Fibroblast of skin of abdomen (primary cell): ENCODE results near the gene SFMBT2.
"Not testable (repeated sequence)": the region's sequence is repeated elsewhere in the genome, so short reads cannot be mapped to it uniquely, and the experiment has no call there.

Experiments used
- DNase-seq: peaks from one replicate; pipeline ENCODE4 v3.0.0-alpha.2; 2013

The SFMBT2 gene

DNA sequence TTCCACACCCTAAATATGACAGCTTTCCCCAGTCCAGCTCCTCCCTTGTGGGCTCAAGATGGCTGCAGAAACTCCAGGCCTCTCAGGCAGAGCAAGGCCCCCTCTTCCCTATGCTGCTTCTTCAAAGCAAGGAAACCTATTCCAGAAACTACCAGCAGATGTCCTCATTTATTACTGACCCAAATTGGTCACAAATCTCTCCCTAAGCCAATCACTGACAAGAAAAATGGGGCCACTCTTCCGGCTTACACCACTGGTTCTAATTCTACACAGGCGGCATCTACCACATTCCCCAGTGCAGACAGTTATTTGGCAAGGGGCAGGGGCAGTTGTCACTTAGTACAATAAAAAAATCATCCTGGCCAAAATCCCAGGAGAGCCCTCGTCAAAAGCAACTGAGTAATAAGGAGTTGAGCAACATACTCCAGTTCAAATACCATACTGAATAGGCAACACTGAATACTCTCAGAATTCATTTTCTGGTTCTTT, 150.4 kb downstream of the SFMBT2 start:
- peak; percentile 98 for DNase-seq

DNA sequence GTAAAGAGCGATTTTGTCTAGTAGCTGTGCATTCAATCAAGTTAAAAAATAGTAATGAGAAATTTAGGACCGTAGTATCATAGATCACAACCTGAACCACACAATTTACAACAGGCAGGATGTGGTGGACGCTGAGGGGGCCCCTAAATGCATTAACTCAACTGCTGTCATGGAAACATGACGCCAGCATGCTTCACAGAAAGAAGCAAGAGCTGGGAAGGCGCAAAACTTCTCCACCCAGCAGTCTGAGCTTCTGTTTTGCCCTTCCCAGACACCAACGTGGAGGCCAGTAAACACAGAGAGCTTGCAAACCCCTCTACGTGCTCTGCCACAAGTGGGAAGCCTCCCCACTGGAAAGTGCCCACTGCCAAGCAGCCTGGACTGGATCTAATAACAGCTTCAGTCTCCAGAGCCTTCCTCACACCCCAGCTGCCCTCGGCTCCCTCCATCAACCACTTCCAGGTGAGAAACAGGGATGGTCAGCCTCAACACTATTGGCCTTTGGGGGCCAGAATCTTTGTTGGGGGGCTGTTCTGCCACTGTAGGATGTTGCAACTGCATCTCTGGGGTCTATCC, 151.8 kb downstream of the SFMBT2 start:
- peak; percentile 32 for DNase-seq

DNA sequence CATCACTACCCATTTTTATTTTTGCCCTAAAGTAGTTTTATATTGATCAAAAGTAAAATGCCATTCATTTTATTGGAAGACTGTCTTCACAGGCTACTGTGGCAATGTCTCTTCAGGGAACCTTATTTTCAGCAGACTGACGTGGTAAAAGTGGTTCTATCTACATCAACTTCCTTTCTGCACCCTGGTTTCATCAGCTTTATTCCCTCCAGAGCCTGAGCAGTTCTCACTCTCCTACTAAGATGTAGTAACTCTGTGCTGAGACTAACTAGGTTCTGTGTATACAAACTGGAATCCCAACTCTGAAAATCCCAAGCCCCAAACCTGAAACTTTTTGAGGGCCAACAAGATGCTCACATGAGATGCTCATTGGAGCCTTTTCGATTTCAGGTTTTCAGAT, 155.3 kb downstream of the SFMBT2 start:
- no peak for DNase-seq

DNA sequence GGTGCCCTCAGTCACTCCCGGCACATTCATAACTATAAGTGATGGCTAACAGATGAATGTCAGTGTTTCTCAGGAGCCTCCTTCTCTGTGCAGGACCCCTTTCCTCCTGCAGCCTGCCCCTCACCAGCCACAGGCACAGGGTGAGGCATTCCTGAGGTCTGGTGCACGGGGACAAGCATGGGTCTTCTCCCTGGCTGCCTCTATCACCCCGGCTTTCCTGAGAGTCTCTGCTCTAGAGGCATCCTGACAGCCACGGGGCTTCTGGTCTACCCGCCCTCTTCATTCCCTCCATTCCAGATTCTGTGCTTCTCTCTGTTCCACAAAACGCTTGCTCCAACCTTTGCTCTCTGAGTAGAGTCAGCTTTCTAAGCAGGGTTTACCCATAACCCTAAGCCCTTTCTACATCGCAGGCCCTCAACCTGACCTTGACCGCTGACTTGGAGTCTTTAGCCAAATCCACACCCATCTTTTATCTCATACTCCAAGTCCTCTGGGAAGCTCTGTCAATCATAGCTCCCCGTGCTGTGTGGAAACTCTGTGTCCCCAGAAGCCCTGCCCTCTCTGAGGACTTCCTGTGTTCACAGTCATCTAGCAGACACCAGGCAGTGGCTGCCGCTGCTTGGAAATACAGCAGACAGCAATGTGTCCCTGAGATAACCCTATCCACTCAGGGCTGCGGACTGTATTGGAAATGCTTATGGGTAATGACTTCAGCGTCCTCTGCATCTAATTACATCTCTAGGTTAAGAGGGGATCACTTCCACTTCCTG, 159.0 kb downstream of the SFMBT2 start:
- DNase-seq: no peak

DNA sequence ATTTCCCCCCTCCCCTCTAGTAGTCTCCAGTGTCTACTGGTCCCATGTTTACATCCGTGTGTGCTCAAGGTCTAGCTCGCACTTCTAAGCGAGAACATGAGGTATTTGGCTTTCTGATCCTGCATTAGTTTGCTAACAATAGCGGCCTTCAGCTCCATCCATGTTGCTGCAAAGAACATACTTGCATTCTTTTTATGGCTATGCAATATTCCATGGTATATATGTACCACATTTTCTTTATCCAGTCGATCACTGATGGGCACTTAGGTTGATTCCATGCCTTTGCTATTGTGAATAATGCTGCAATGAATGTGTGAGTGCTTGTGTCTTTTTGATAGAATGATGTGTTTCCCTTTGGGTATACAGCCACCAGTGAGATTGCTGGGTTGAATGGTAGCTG, 160.6 kb downstream of the SFMBT2 start:
- no peak for DNase-seq

DNA sequence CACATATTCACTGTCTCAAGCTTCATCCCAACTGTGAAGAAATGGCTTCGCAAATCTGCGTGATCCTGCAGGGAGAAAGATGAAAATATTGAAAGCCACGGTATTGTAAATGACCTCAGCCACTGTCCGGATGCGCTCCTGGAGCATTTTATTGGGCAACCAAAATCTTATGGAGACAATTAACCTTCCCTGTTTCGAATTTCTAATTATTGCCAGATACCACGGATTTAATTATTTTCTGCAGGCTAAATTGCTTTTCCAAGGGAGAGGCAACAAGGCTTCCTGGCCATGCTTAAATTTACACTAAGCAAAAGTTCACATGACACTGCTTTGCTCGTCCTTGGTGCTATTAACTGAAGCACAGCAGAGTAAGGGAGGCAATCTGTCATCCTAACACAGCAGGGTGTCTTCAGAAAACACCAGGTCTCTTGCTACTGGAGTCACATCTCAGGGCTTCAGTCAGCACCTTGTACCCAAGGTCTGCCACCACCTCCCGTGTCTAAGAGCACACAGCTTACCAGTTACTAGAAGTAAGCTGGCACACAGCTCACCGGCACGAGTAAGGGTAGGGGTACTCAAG, 162.2 kb downstream of the SFMBT2 start:
- DNase-seq: no peak

DNA sequence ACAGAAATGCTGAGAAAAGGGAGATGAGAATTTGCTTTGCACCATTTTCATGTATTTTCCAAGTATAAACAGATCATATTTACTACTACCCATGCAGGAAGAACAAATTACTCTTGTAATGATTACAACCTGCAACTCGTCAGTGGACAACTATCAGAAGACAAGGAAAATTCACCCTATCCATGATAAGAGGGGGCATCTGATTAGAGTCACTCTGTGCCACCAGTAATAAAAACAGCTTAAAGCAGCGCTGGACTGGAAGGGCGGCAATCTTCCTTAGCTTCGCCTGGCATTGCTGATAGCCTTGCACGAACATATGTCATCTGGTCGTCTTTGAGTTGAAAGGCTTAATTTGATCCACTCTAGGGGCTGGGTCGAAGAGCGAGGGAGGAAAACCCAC, 162.7 kb downstream of the SFMBT2 start:
- DNase-seq: no peak

DNA sequence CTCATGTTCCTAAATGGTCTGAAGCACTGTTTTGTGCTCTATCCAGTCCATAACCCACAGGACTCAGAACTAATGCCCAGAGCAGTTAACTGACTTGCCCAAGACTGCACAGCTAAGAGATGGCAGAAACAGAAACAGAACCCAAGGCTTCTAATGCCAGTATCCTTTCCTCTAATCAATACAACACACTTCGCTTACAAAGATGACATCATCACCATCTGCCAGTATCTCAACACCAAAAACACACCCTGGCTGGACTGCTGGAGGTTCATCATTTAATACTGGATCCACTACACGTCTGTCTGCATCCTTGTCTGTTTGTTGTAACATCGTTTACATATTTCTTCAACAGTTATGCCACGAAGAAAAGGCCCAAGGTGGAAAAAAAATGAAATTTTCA, 165.3 kb downstream of the SFMBT2 start:
- no peak for DNase-seq

DNA sequence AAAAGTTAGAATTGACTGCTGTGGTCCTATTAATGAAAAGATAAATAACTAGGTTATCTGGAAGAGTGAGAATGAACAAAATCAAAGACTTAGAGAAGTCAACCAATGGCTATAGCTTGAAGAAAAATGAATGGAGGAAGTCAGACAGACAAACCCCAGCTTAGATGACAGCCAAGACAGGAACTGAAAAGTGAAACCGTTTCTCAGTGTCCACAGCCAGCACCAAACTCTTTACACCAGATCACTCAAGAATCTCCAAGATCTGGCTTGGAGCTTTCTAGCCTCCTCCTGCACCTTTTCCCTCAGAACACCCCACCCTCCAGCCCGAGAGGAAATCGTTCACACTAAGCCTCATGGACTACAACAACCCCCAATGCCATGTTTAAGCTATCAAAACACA, 167.0 kb downstream of the SFMBT2 start:
- no peak for DNase-seq

DNA sequence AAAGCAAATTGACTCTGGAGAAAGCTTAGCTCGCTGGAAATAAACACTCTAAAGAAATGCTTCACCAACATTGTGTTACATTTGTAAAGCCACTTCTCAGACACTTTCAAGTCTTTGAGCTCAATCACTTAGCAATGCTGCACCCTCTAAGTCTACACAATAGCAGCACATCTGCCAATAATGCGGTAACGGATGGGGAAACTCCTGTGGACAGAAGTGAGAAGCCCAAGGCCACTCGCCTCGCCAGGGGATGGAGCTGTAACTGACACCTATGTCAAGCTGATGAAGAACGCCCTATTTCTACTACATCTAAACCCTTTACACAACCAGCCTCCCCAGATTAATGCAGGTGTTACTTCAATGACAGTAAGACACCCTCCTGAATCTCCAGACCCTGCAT, 167.7 kb downstream of the SFMBT2 start:
- DNase-seq: no peak

DNA sequence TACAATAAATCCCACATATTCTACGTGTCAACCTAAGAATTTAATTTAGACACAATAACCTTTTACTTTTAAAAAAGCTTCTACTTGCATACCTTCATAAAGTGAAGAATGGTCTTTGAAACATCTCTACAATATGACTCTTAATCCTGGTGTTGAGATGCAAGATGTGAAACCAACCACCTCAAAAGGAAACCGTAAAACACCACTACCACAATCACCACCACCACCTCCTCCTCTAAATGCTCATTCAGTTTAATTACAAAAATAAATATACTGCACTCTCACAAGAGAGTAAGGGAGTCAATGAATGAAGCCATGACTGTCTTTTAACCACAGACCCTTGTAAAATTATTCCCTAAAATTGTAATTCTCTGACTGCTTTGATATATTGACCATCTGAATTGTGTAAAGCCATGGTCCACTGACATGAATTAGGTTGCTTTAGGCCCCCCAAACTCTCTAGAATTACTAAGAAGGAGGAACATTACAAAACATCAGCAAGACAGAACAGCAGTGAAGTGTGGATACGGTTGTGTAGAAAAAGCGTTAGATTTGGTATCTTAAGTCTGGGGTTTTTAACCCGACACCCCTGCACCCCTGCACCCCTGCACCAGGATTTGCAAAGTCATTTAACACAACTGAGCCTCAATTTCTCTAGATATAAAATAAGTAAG, 171.4 kb downstream of the SFMBT2 start:
- DNase-seq: no peak

DNA sequence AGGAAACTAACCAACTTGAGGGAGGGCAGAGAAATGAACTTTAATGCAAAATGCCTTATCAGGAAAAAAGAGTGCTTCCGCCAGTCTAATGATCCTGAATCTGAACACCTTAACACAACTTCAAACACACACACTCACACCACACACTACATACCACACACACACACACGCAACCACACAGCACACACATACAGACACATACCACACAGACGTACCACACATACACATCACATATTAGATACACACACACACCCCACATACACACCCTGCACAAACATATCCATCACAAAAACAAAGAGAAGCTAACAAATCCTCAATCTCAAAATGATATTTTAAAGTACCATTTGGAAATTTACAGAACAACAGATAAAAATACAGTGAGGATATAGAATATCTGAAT, 175.5 kb downstream of the SFMBT2 start:
- DNase-seq: no peak

DNA sequence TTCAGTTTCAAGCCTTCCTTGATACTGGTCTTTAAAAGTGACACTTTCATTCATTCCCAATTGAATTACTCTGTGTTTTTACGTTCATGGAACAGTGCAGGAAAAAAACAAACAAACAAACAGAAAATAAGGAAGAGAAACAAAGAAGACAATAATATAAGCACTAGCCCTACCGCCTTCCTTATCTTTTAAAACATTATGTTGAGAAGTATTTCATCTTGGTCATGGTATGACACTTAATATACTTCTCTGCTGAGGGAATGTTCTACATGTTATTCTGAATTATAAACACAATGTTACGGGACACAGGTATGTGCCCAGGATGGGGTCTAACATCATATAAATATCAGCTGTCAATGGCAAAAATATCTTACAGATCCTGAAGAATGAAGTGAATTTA, 176.7 kb downstream of the SFMBT2 start:
- no peak for DNase-seq

DNA sequence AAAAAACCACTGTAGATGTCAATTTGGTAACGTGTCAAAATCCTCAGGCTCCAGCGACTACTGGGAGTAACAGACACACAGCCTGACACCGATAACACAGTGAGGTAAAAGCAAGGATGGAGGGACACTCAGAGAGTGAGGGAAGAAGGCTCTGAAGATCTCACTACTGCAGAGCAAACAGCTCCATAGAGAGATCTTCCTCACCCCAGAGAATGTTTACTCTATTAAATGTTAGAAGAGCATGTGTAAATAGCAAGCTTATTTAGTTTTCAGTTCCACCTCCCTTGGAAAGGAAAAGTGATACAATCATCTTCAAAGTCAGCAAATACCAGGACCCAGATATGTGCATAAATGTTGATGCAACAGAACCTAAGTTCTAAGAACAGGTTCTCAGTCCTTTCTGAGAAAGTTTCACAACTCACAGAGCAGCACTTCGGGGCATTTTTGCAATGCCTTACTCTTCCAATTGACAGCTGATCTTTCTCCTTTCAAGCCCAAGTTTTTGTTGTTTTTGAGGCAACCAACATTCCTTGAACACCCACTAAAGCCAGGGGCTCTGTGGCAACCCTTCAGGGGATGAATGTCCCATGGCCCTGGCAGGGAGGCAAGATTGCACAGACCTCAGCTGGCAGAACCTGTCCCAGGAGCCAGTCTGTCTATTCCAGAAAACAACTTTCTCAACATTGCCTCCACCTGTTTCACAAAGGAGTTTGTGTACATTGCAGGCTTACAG, 177.4 kb downstream of the SFMBT2 start:
- DNase-seq: no peak

DNA sequence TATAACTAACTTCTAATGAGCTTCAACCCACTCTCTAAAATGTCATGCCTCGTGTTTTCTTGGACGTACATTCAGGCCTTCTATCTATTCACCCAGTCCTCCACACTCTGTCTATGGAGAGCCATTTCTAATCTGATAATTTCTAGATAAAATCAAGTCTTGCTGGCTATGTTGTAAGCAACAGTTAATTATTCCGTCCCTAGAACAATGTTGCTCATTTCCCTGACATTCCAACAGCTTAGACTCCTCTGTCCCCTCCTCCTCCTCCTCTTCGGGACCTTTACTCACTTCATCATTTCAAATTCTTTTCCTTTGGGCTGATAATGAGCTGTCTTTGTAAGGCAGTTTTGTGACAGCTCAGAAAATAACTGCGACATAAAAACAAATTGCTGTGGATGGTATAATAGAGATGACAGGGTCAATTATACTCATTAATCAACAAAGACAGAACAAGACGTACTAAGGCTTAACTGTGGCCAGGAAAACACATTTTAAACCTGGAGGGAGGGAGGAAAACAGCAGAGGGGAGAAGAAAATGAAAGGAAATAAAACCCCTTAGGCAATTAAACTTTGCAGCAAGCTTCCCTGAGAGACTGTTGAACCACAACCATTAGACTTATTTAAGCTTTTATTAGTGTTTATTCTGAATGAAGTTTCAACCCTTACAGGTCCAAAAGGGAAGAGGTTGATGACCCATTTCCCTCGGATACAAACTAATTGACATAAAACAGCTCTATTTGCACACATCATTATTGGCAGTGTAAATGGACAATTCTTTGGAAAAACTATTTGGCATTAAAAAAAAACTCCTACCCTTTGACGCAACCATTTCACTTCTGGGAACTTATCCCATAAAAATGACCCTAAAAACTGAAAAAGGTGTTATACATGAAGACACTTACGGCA, 179.1 kb downstream of the SFMBT2 start:
- no peak for DNase-seq

DNA sequence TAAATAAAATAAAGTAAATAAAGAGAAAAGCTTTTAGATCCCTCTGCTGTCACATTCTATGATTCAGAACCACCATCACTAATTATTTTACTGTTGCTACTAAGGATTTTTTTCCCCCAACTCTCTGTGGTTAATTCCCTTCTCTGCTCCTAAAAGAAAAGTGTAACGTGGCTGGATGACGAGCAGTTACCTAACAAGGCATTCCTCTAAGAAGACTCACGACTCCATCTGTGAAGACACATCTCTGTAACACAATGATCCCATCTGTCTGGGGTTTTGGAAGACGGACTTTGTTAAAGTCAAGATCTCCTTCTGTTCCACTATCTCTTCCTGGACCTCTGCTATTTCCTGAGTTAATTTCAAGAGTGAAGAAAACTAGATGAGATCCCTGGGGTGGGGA, 179.9 kb downstream of the SFMBT2 start:
- peak; percentile 65 for DNase-seq

DNA sequence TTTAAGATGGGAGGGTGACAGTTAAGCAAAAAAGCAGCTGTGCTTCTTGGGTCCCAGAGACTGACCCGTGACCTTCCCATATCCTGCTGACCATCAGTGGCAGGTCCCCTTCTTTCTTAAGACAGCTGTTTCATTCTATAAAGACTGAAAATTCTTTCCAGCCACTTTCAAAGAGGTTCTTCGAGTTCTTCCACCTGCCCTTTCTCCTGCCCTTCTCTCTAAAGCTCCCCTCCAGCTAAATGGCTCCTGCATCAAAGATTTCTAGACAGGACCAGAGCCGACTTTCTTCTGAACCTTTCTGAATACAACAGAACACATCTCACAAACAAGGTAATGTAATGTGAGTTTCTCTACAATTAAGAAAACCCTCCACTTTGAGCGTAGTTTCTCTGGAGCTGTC, 180.8 kb downstream of the SFMBT2 start:
- no peak for DNase-seq

DNA sequence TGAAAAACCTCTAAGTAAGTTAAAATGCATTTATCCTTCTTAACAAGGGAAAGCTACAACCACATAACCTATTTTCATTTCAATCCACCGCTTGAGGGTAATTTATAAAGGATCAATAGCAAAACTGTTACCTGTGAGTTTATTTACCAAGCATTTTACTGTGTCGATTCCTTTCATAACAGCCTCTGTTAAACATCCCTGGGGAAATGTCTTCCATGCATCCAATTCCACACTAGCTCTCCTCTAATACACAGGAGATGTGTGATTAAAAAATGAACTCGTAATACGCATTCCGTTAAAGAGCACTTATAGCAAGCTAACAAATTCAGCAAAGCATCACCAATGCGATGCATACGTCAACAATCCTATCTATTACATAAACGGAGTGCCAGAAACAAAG, 185.7 kb downstream of the SFMBT2 start:
- DNase-seq: no peak

DNA sequence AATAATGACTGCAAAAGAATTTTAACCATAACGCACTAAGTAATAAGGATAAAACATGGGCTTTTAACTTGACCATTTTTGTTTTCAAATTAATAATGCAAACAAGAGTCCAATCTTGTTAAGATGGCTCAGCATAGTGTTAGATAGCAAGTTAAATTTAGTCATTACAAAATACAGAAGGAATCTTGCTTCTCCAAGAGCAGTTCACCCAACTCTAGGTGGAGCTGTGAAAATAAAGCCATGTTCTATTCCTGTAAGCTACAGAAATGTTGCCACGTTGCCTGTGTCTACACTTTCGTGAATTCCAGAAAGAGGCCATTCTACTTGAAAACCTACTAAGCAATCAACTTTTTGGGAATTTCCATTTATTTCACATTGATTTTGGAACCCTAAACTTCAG, 191.9 kb downstream of the SFMBT2 start:
- DNase-seq: no peak

DNA sequence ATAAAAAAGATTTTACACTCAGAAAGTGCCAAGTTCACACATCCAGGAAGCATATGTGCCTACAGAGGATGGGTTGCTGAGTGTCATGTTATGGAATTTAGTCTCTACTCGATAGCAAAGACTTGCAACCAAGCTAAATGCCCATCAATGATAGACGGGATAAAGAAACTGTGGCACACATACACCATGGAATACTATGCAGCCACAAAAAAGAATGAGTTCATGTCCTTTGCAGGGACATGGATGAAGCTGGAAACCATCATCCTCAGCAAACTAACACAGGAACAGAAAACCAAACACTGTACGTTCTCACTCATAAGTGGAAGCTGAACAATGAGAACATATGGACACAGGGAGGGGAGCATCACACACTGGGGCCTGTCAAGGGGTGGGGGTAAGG, 198.1 kb downstream of the SFMBT2 start:
- not testable (repeated sequence) for DNase-seq

DNA sequence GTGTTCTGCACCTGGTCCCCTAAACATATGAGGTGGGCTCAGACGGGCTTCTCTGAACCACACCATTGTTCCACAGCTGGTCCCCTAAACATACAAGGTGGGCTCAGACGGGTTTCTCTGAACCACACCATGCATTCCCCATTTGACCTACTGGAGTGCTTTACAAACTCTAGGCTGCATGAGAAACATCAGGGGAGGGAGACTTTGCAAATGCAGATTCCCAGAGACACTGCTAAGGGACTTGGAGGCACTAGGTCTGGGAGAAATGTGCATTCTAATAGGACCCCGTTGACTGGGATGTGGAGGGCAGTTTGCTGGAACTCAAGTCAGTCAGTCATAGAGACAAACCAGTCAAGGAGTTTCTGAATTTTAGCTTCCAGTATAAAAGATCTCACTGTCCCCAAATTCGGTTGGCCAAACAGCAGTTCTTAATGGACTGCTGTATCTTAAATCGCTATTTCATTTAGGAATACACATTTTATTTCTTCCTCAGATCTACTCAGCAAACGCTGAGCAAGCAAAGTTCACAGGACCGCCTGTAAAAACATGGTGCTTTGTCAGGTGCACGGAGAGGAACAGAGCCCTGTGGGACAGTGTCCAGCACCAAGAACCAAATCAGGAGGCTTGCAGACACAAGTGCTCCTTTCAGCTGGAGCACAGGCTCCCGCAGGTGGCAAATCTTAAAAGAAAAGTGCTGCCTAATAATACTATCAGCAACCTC, 198.8 kb downstream of the SFMBT2 start:
- DNase-seq: no peak
